OCI-LY1 (cell line): ENCODE measurements around the gene GOLIM4.

Experiments
- EZH2 ChIP-seq: fragments of 200-600 bp; sonication (generic), shearing (Covaris generic); IDR thresholded peaks from 2 replicates; pipeline ENCODE4 v1.8.0; 2017; ENCODE audit warnings: borderline replicate concordance, mixed run types, mild to moderate bottlenecking, antibody characterized with exemption, low read length, moderate library complexity, mixed read lengths
- TF ChIP-seq, protein P1 (sequence below): fragments of 200-600 bp; sonication (generic), shearing (Covaris generic); IDR thresholded peaks from 2 replicates; pipeline ENCODE4 v1.5.1; 2017; ENCODE audit warnings: mild to moderate bottlenecking, antibody characterized with exemption, low read length, moderate library complexity, mixed read lengths

DNA sequence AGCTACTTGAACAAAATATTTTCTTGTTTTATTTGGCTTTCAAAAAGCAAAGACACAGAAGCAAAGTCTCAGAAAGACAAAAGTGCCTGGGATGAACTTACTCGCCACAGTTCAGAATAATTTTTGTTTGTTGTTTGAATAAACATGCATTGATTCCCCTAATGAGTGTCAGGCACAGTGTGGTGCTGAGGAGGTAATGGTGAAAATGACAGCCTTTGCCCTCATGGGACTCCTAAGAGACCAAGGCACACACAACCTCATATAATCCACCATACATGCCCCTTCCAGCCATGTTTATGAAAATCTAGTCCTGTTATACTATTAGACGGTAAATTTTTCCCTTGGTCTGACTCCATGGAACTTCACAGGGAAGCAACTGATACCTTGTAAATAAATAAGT, 2.5 kb downstream of the GOLIM4 start:
- TF ChIP-seq, protein P1, sequence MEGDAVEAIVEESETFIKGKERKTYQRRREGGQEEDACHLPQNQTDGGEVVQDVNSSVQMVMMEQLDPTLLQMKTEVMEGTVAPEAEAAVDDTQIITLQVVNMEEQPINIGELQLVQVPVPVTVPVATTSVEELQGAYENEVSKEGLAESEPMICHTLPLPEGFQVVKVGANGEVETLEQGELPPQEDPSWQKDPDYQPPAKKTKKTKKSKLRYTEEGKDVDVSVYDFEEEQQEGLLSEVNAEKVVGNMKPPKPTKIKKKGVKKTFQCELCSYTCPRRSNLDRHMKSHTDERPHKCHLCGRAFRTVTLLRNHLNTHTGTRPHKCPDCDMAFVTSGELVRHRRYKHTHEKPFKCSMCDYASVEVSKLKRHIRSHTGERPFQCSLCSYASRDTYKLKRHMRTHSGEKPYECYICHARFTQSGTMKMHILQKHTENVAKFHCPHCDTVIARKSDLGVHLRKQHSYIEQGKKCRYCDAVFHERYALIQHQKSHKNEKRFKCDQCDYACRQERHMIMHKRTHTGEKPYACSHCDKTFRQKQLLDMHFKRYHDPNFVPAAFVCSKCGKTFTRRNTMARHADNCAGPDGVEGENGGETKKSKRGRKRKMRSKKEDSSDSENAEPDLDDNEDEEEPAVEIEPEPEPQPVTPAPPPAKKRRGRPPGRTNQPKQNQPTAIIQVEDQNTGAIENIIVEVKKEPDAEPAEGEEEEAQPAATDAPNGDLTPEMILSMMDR: no peak
- no peak for TF ChIP-seq EZH2
